GM12891 (cell line): ENCODE data around the gene GJC2.

ENCODE experiments used
- POLR2A ChIP-seq: IDR thresholded peaks from 2 replicates; pipeline ENCODE4 v1.6.1; 2011; ENCODE audit warnings: low read depth, low read length, control low read depth
- POLR2AphosphoS5 ChIP-seq: IDR thresholded peaks from 2 replicates; pipeline ENCODE4 v1.6.1; 2011; ENCODE audit warnings: low read depth, low read length, control low read depth
- POU2F2 ChIP-seq: IDR thresholded peaks from 2 replicates; pipeline ENCODE4 v1.6.1; 2011; ENCODE audit warnings: low read depth, mild to moderate bottlenecking, control low read depth, low read length, moderate library complexity

DNA sequence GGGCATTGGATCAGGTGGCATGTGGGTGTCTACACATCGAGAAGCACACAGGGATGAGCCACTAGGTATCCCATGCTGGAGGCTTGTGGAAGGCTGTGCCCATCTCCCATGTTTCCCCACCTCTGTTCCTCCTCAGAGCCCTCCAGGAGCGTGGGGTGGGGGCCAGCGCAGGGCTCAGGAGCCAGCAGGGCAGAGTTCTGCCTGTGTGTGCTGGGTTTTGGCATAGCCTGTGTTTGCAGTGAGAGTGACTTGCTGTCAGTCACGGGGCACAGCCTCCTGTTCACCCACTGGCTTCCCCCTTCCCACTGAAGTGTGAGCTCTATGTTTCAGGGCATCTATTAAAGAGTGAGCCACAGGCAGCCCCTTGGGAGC lies 26.3 kb downstream of the GJC2 start:
- no peak for TF ChIP-seq POLR2A
- TF ChIP-seq POU2F2 = no peak
- TF ChIP-seq POLR2AphosphoS5 = no peak
